SK-N-SH (cell line): ENCODE data around the gene TFF3. TPM values are rescaled to one million over a fixed set of nuclear protein-coding genes. Genes with fewer than 3 reads are reported as not detected.

Source experiments
- CTCF ChIA-PET: fragments of 300-600, 350-600 bp; formaldehyde crosslinking; extraction: SDS; loops from one replicate; lab custom pipeline; 2021; lab: Yijun Ruan, JAX
- POLR2A ChIA-PET: fragments of 350-600 bp; sonication (Branson Sonifier 250); formaldehyde crosslinking; extraction: SDS; loops from one replicate; lab custom pipeline; 2020; ENCODE audit warnings: antibody characterized with exemption, inconsistent platforms; lab: Yijun Ruan, JAX
- DNase-seq: peaks from one replicate; pipeline ENCODE4 v3.0.0; 2012
- H2AFZ ChIP-seq: fragments of 200-600 bp; sonication (generic); 2 replicates; pipeline ENCODE4 v1.8.1; 2016; ENCODE audit warnings: antibody characterized with exemption, mild to moderate bottlenecking, low read depth
- H3F3A ChIP-seq: fragments of 200-600 bp; sonication (generic); replicated peaks from 2 replicates; pipeline ENCODE3; 2016; ENCODE audit warnings: antibody characterized with exemption, mild to moderate bottlenecking; ENCODE audit not compliant: insufficient read depth
- H3K27ac ChIP-seq, 2 experiments: fragments of 200-500 bp in 1 of 2; fragments of 200-600 bp in 1 of 2; sonication (Bioruptor generic) in 1 of 2; sonication (generic), shearing (Covaris generic) in 1 of 2; 2 replicates each; pipeline versions ENCODE4 v1.5.1 to v1.6.1; 2014 to 2016; ENCODE audit warnings: low read depth in 2 of 2, inconsistent platforms in 1 of 2, low read length in 1 of 2, mild to moderate bottlenecking in 1 of 2, mixed read lengths in 1 of 2
- H3K27me3 ChIP-seq: fragments of 200-600 bp; sonication (generic), shearing (Covaris generic); 2 replicates; pipeline ENCODE4 v1.6.1; 2016; ENCODE audit warnings: mixed run types; ENCODE audit not compliant: insufficient read depth
- H3K36me3 ChIP-seq, 2 experiments: fragments of 200-500 bp in 1 of 2; fragments of 200-600 bp in 1 of 2; sonication (Bioruptor generic) in 1 of 2; sonication (generic) in 1 of 2; replicated peaks in 1 of 2; 2 replicates each; pipeline versions ENCODE3 to v1.5.1; 2014 to 2016; ENCODE audit warnings: low read length in 1 of 2, mild to moderate bottlenecking in 1 of 2; ENCODE audit not compliant: insufficient read depth in 2 of 2, control insufficient read depth in 1 of 2
- H3K4me1 ChIP-seq, 2 experiments: fragments of 200-500 bp in 1 of 2; fragments of 200-600 bp in 1 of 2; sonication (Bioruptor generic) in 1 of 2; sonication (generic), shearing (Covaris generic) in 1 of 2; 2 replicates each; pipeline versions ENCODE4 v1.5.1 to v1.6.1; 2014 to 2016; ENCODE audit warnings: low read depth in 1 of 2, low read length in 1 of 2, mixed run types in 1 of 2; ENCODE audit not compliant: insufficient read depth in 2 of 2, control insufficient read depth in 1 of 2
- H3K4me2 ChIP-seq: fragments of 200-600 bp; sonication (generic), shearing (Covaris generic); 2 replicates; pipeline ENCODE4 v1.6.1; 2017; ENCODE audit warnings: mixed run types
- H3K4me3 ChIP-seq, 2 experiments: fragments of 200-500 bp in 1 of 2; fragments of 200-600 bp in 1 of 2; sonication (Bioruptor generic) in 1 of 2; sonication (generic), shearing (Covaris generic) in 1 of 2; 2 replicates each; pipeline versions ENCODE4 v1.5.1 to v1.8.1; 2014 to 2016; ENCODE audit warnings: low read depth in 2 of 2, inconsistent platforms in 1 of 2, low read length in 1 of 2, mild to moderate bottlenecking in 1 of 2, mixed read lengths in 1 of 2, moderate library complexity in 1 of 2
- H3K79me2 ChIP-seq: fragments of 200-600 bp; sonication (generic); 2 replicates; pipeline ENCODE4 v1.8.1; 2017; ENCODE audit warnings: mild to moderate bottlenecking; ENCODE audit not compliant: insufficient read depth
- H3K9ac ChIP-seq: fragments of 200-600 bp; sonication (generic); 2 replicates; pipeline ENCODE4 v1.6.1; 2017; ENCODE audit warnings: mixed run types
- H3K9me2 ChIP-seq: fragments of 200-600 bp; sonication (generic); 2 replicates; pipeline ENCODE4 v1.6.1; 2017; ENCODE audit warnings: mixed run types
- H3K9me3 ChIP-seq: fragments of 200-600 bp; sonication (generic); 2 replicates; pipeline ENCODE4 v1.6.1; 2017; ENCODE audit warnings: mixed run types, mild to moderate bottlenecking, moderate library complexity
- H4K20me1 ChIP-seq: fragments of 200-600 bp; sonication (generic); 2 replicates; pipeline ENCODE4 v1.6.1; 2017; ENCODE audit warnings: mild to moderate bottlenecking, mixed run types; ENCODE audit not compliant: insufficient read depth
- CHD2 ChIP-seq: fragments of 150-350 bp; IDR thresholded peaks from 2 replicates; pipeline ENCODE4 v1.6.1; 2018; ENCODE audit warnings: low read length; ENCODE audit not compliant: partially characterized antibody
- CTCF ChIP-seq: fragments of 200-600 bp; sonication (generic); IDR thresholded peaks from 2 replicates; pipeline ENCODE4 v1.6.1; 2017; ENCODE audit warnings: antibody characterized with exemption, mild to moderate bottlenecking, moderate library complexity
- ELF1 ChIP-seq: IDR thresholded peaks from 2 replicates; pipeline ENCODE4 v1.4.0; 2012
- EP300 ChIP-seq, 2 experiments: IDR thresholded peaks; 2 replicates each; pipeline versions ENCODE4 v1.4.0 to v1.6.1; 2012; ENCODE audit warnings: borderline replicate concordance in 1 of 2, low read depth in 1 of 2, low read length in 1 of 2
- FOXM1 ChIP-seq: IDR thresholded peaks from 2 replicates; pipeline ENCODE4 v1.4.0; 2012; ENCODE audit warnings: low read depth, mild to moderate bottlenecking
- MAX ChIP-seq: IDR thresholded peaks from 2 replicates; pipeline ENCODE4 v1.4.0; 2012; ENCODE audit warnings: low read depth
- MEF2A ChIP-seq: IDR thresholded peaks from 2 replicates; pipeline ENCODE4 v1.4.0; 2012; ENCODE audit warnings: low read depth, borderline replicate concordance
- MXI1 ChIP-seq: IDR thresholded peaks from 2 replicates; pipeline ENCODE4 v1.6.1; 2012; ENCODE audit warnings: mild to moderate bottlenecking, low read depth, low read length, improper control_type of control experiment
- NFIC ChIP-seq: IDR thresholded peaks from 2 replicates; pipeline ENCODE4 v1.4.0; 2012; ENCODE audit warnings: borderline replicate concordance
- NRF1 ChIP-seq: IDR thresholded peaks from 2 replicates; pipeline ENCODE4 v1.6.1; 2012; ENCODE audit warnings: low read depth, mild to moderate bottlenecking, low read length
- PBX3 ChIP-seq: IDR thresholded peaks from 2 replicates; pipeline ENCODE4; 2012
- RAD21 ChIP-seq: IDR thresholded peaks from 2 replicates; pipeline ENCODE4 v1.6.1; 2012; ENCODE audit warnings: mild to moderate bottlenecking, low read length
- RCOR1 ChIP-seq: fragments of 150-350 bp; IDR thresholded peaks from 2 replicates; pipeline ENCODE4 v1.6.1; 2017; ENCODE audit warnings: antibody characterized with exemption, low read length
- RFX5 ChIP-seq: IDR thresholded peaks from 2 replicates; pipeline ENCODE4 v1.6.1; 2012; ENCODE audit warnings: mild to moderate bottlenecking, improper control_type of control experiment, low read length
- SMC3 ChIP-seq: IDR thresholded peaks from 2 replicates; pipeline ENCODE4 v1.6.1; 2012; ENCODE audit warnings: low read depth, low read length, improper control_type of control experiment
- TEAD4 ChIP-seq: IDR thresholded peaks from 2 replicates; pipeline ENCODE4 v1.4.0; 2012; ENCODE audit warnings: mild to moderate bottlenecking, borderline replicate concordance; ENCODE audit not compliant: insufficient read depth
- USF2 ChIP-seq: fragments of 150-350 bp; IDR thresholded peaks from 2 replicates; pipeline ENCODE4 v1.6.1; 2017; ENCODE audit warnings: antibody characterized with exemption, low read length, low read depth, borderline replicate concordance
- YY1 ChIP-seq: IDR thresholded peaks from 2 replicates; pipeline ENCODE4 v1.4.0; 2012; ENCODE audit warnings: low read depth, mild to moderate bottlenecking
- ZBTB33 ChIP-seq: IDR thresholded peaks from 2 replicates; pipeline ENCODE4 v1.4.0; 2012; ENCODE audit warnings: low read depth, borderline replicate concordance
- WGBS: methylation state at CpG from one replicate; pipeline ENCODE4 v1.1.6; 2017; ENCODE audit warnings: low lambda C conversion rate; 5-methylcytosine and 5-hydroxymethylcytosine counted together
- polyA plus RNA-seq, 3 experiments: library from polyadenylated mRNA; depleted of rRNA; stranded (reverse); fragments of >200 nt; gene quantifications; 2 replicates each; pipeline ENCODE4 v1.2.3, GENCODE V29; 2012

The TFF3 gene
- polyA plus RNA-seq, 1 of the 3 experiments (the other 2 are of a cell fraction) = not detected

GRCh38 chr21:42295845-42296244 lies 19.4 kb downstream of the TFF3 start:
- no peak overlapping the region for H3K9ac ChIP-seq
- H3K4me3 ChIP-seq = no peak overlapping the region
- H3K4me2 ChIP-seq = no peak overlapping the region
- POLR2A ChIA-PET = no interaction called here
- CTCF ChIA-PET = interaction anchor here (1.4 to 3.0 kb wide), 2 partner anchors 14 to 15 kb away, joined by 5 to 10 read pairs; no protein-coding TSS in a partner anchor
- H3K9me2 ChIP-seq = no peaks in the 10 kb centered on the region
- WGBS = 68% methylated on average over 15 of the region's 15 CpGs
- H3K36me3 ChIP-seq = no peaks in the 10 kb centered on the region
- no peak overlapping the region for H2AFZ ChIP-seq
- no peaks in the 10 kb centered on the region for H3F3A ChIP-seq
- H3K27me3 ChIP-seq = no peaks in the 10 kb centered on the region
- no peaks in the 10 kb centered on the region for H3K9me3 ChIP-seq
- H3K79me2 ChIP-seq = no peaks in the 10 kb centered on the region
- no peak for DNase-seq
- TF ChIP-seq CTCF = no peak
- TF ChIP-seq USF2 = no peak
- TF ChIP-seq TEAD4 = no peak
- TF ChIP-seq MEF2A = no peak
- TF ChIP-seq ELF1 = no peak
- no peak for TF ChIP-seq NFIC
- no peak for TF ChIP-seq EP300 (IDR thresholded peaks at IDR 0.05; ENCODE audit: borderline replicate concordance in 1 of 2, low read depth in 1 of 2, low read length in 1 of 2)
- no peak for TF ChIP-seq NRF1
- TF ChIP-seq MAX = no peak
- no peak for TF ChIP-seq ZBTB33
- TF ChIP-seq MXI1 = no peak
- TF ChIP-seq PBX3 = no peak
- no peak for TF ChIP-seq CHD2
- no peak for TF ChIP-seq RCOR1
- TF ChIP-seq SMC3 = no peak
- TF ChIP-seq RAD21 = no peak
- no peak for TF ChIP-seq RFX5
- no peak for TF ChIP-seq YY1
- TF ChIP-seq FOXM1 = no peak
- H4K20me1 ChIP-seq = no peaks in the 10 kb centered on the region
- H3K4me1 ChIP-seq = no peaks in the 10 kb centered on the region
- no peak overlapping the region for H3K27ac ChIP-seq
